HPDE6-E6E7 (cell line): Measurements from ENCODE around the gene FAM13A.
"Not testable (repeated sequence)": the region's sequence is repeated elsewhere in the genome, so short reads cannot be mapped to it uniquely, and the experiment has no call there.

Experiments
- DNase-seq: peaks from one replicate; pipeline ENCODE4 v3.0.0; 2011; ENCODE audit warnings: missing footprints; ENCODE audit errors: extremely low spot score

The FAM13A gene

DNA sequence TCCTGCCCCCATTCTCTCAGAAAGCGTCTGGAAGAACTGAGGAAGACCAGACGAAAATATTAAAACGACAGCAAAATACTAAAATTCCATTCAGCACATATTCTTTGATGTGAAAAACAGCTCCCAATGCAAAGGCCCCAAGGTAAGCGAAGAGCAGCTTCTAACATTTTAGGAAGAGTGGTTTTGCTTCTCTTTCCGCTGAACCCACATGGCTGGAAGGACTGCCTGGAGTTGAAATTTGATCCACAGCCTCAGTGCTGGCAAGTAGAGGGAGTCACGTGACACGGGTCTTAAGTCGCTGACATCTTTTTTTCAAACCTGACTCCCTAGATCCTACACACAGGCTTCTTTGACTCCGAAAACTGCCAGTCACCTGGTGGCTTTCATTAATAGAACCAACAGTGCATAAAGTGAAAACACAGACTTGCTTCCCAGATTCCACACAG lies at the start of gene FAM13A:
Gene FAM13A (minus strand): TSS at position 233 of the 446 bp plus-strand sequence. CDS start 221 bp downstream, at position 12.
- DNase-seq: peak; percentile 80

DNA sequence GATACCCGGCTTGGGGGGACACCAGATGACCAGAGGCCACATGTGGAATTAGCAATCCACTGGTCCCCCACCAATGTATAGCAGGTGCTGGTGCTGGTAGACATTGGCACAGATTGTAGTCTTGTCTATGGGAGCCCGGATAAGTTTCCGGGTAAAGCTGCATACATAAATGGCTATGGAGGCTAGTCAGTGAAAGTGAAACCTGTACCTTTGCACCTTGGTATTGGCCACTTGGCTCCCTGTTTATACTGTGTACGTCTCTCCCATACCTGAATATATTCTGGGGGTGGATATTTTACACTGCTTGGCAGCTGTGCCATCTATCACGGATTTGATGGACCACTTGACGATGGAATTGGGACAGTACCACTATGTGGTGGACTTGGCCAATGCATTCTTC lies 48.7 kb upstream of the FAM13A start:
- DNase-seq: no peak

DNA sequence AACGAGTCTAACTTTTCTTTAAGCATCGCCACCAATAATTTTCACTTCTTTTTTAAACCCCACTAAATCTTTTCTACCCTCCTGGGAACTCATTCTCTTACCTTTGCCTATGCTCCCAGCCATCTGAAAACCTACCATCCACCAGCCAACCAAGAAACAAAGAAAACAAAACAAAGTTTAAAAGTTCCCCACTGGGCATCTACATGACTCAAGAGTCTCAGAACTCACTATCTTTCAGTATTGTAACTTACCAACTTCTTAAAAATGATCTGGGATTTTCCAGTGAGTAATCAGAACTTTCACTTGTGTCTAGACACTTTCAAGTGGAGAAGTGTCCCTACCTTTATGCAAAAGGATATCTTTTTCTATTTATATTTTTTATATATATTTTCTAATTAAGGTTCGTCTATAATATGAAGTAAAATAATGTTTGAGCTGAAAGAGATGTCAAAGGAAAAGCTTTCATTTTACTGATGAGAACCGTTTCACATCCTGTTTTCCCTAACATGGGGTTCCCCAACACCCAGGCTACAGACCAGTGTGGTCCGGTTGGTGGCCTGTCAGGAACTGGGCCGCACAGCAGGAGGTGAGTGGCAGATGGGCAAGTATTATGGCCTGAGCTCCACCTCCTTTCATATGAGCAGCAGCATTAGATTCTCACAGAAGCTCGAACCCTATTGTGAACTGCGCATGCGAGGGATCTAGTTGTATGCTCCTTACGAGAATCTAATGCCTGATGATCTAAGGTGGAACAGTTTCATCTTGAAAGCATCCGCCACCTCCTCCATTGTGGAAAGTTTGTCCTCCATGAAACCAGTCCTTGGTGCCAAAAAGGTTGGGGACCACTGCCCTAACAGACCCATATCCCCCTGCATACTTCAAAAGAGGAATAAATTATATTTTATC lies 44.5 kb upstream of the FAM13A start:
- no peak for DNase-seq

DNA sequence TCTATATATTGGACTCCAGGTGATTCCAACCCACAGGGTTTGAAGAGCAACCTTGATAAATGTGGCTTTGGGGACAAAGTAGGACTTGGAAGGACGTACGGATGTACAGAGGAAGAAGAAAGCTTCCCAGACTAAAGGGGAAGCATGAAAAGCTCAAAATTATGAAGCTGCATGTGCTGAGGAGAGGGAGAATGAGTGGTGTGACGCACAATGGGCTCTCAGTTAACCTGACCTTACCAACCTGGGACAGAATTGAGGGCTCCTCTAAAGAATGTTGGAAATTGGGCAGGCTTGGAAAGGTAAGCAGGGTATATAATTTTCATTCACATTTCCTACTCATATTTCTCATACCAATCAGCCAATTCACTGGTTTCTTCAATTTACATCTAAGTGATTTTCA lies 43.9 kb upstream of the FAM13A start:
- no peak for DNase-seq

DNA sequence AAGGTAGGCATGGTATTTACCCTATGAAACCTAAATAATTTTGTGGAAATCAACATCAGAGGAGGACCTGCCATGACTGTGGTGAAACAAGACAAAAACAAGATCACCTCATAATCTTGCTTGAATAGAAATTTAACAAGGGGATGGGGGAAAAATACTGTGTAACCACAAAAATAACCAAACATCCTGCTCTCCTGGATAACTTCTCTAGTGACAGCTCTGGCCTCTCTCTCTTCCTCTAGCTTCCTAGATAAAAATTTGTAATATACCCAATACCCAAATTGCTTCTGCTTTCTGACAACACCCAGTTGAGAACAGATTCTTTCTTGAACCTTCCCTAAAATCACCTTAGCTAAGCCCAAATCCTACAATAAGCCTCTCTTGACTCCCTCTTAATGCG lies 42.5 kb upstream of the FAM13A start:
- no peak for DNase-seq

DNA sequence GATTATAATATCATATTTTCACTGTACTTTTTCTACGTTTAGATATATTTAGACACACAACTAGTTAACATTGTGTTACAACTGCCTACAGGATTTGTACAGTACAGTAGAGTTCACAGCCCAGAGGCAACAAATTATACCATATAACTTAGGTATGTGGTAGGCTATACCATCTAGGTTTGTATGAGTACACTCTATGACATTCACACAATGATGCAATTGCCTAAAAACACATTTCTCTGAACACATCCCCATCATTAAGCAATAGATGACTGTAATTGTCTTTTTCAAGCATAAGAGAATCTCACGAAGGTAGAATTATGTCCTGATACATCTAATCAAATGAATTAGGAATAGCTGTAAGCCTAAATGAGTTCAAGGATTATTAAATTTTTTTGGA lies 42.0 kb upstream of the FAM13A start:
- DNase-seq: no peak

DNA sequence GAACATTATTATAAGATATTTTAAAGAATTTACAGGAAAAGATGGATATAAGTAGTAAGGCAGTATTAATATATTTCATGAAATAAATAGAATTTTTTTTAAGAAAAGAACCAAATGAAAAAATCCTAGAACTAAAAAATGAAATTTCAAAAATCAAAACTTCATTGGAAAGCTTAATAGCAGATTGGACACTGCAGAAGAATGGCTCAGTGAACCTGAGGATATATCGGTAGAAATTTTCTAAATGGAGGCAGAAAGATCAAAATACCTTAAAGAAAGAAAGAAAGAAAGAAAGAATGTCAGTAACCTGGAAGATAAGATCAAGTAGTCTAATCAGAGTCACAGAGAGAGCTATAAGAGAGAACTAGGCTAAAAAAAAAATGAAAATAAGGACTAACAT lies 21.3 kb upstream of the FAM13A start:
- no peak for DNase-seq

DNA sequence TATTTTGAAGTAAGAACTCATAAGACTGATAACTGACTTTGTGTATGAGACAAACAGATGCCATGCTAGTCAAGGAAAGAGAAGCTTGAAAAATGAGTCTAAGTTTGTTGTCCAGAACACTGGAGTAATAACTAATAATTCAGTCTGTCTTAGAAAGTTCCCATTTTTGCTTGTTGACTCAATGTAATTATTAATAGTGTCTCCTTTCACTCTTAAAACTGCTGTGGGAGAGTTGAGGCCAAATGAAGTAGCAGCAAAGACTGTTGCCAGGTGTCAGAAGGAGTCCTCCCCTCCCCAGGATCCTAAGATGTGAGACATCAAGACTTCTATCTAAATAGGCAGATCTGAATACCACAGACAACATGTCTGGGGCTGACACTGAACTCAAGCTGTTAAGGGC lies 20.8 kb upstream of the FAM13A start:
- DNase-seq: no peak

DNA sequence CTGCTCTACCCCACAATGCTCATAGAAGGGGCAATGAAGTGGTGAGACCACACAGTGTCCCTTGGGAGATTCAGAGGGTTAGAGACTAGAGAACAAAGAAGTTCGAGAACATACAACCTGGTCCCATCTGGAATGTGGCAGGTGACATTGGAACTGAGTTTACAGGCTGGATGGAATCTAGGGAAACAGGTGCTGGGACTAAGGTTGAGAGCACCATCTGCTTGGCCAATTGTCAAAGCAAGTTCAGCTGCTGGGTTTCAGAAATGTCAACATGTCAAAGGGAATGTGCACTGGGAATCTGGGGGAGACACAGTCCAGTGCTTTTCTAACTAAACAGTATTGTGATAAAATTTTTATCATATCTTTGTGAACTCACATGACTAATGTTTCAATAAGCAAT lies 15.9 kb upstream of the FAM13A start:
- DNase-seq: no peak

DNA sequence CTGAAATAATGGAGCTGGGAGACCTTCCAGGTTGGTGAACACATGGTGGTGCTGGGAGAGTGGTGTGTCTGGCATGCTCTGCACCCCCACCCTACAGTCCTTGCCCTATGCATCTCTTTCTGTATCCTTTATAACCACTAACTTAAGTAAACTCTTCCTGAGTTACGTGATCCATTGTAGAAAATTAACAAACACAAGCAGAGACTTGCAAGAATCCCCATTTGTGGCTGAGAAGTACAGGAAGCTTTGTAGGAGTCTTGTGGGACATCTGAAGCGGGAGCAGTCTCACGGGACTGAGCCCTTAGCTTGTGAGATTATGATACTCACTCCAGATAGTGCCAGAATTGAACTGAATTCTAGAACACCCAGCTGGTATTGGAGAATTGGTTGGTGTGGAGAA lies 14.3 kb upstream of the FAM13A start:
- no peak for DNase-seq

DNA sequence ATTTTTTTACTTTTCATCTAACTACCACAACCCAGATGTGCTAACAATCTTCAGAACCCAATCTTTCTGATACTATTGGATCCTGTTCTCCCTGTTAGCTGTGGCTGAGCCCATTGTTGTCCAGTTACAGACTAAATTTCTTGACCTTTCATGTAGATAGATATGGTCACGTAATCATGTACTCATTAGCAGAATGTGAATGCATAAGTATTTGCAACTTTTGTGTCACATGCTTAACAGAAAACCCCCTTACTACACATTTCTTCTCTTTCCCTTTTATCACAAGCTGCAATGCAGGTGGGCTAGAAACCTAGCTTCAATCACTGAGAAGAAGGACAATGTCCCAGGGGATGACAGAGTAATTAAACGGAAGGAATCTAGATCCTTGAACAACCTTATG lies 13.1 kb upstream of the FAM13A start:
- DNase-seq: no peak

DNA sequence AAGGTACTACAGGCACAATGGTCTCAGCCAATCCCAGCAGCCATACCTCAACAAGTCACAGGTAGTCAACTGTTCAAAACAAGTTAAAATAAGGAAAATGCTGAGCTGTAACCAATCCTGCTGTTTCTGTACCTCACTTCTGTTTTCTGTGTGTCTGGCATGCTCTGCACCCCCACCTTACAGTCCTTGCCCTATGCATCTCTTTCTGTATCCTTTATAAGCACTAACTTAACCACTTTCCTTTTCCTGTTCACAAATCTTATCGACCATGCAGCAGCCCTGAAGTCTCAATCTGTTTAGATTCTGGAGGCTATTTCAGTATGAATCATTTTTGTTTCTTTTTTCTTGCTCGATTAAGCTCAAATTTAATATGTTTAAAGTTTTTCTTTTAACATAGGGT lies 12.5 kb upstream of the FAM13A start:
- no peak for DNase-seq

DNA sequence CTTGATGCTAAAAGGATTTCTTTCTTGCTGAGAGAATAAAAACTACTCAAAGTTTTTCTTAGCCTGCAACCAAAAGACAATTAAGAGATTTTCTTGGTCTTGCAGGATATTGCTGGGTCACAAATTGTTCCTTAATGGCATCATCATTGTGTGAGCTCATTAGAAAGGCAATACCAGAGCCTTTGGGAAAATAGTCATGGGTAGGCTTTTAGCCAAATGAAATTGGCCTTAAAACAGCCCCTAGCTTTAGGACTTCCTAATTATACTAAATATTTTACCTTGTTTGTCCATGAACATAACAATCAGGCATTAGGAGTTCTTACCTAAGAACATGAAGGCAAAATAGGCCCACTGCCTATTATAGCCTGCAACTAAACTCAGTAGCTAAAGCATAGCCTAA lies 10.4 kb upstream of the FAM13A start:
- DNase-seq: no peak

DNA sequence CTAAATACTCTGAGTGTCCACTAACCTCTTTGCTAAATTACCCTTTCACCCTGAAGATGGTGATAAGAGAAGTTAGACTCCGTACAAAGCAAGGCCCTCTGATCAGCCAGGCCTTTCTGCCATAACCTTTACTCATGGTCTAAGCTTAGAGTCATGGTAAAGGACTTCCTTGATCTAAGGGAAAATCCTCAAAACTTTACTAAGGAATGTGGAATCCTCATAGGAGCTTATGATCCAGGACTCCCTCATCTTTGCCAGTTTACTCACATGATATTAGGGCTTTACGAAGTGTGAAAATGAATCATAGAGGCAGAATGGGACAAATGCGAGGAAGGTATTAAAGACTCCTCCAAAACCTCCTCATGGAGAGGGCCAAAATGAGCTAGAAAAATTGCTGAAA lies 7.9 kb upstream of the FAM13A start:
- DNase-seq: no peak

DNA sequence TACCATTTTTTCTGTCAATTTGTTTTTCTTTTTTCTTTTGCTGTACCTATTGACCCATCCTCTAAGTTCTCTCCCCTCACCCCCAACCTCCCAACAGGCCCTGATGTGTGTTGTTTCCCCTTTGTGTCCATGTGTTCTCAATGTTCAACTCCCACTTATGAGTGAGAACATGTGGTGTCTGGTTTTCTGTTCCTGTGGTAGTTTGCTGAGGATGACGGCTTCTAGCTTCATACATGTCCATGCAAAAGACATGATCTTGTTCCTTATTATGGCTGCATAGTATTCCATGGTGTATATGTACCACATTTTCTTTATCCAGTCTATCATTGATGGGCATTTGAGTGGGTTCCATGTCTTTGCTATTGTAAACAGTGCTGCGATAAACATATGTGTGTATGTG lies 859 bp upstream of the FAM13A start:
- DNase-seq: not testable (repeated sequence)

DNA sequence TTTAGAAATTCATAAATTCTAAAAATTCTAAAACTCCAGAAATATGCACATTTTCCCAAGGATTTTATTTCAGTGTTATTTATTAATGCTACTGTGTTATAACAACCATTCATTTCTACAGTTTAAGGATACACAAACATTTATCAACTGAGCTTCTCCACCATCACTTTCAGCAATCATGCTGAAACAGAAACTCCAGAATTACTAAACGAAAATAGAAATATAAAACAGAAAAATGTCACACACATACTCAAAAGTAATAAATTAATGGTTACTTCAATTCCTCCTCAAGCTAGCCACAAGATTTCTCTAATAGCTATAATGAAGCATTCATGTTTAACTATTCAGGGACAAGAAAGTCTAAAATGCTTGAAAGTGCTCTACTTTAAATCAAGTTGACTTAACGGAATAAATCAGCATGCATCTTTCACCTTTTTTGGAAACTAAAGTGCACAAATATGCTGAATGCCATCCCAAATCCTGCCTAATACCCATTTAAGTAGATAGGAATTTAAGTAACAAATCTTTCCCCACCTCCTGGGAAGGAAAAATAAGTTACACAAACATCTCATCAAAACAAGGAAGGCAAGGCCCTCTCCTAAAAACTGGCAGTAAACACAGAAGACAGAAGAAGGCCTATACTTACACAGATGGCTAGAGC lies 563 bp downstream of the FAM13A start:
- DNase-seq: no peak

DNA sequence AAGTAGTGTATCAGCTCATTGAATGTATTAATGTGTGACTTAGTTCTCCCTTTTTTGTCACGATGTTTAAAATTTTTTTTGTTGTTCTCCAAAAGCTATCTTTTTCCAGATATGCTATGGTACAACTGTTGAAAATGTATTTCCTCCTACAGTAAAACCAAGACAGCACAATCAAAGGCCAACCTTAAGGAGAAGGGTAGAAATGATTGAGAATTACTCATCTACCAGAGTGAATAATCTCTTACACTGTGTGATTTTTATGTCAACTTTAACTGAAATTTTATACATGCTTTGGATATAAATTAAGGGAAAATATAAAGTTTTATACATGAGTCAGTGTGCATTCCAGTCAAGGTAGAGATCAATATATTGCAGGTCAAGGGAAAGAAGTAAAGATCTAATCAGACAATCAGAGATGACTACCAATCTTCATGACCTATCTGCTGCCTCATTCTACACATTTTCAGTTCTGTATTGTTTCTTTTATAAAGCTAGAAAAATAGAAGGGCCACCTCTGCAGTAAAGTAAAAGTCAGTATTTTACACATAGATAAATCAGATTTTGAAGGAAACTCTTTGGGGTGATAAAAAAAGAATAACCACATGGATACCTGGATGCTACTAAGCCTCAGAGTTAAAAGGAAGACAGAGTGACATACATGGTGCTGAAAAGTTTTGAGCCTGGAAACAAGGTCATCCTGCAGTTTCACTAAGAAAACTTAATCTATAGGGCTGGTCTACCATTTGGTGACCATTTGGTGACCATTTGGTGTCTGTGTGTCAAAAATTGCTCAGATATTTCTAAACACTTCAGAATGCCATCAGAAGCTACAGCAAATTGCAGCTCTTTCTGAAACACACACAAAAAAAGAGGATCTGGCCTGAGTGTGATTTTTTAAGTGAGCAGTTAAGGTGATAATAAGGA lies 1.6 kb downstream of the FAM13A start:
- no peak for DNase-seq

DNA sequence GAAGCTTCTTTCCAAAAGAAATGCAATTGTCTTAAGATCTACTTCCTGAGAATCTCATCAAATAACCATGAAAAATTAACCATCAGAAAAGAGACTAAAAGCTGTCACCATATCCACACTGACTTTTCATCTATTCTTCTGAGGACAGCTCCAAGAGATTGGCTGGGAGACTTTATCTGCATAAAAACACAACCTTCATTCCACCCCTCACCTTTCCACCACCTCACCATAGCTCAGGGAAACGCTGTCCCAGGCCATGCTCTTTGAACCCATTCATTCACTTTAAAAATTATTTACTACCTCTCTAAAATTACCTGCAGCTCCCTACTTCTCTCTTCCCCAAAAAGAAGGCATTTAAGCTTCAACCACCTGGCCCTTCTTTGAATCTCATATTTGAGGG lies 2.4 kb downstream of the FAM13A start:
- DNase-seq: no peak

DNA sequence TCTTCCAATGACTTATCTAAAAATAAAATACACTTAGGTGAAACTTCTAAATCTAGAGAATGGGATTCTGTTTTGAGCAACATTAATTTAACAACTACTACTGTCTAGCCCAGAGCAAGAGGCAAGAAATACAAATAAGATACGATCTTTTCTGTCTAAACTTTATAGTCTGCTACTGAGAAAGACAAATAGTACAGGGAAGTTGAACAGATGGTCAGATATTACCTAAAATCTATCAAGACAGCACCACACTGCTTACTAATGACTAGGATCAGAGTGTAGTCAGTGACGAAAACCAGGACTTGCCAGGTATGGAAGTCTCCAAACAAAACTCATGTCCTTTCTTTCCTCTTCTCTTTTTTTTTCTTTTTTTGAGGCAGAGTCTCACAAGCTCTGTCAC lies 7.1 kb downstream of the FAM13A start:
- no peak for DNase-seq

DNA sequence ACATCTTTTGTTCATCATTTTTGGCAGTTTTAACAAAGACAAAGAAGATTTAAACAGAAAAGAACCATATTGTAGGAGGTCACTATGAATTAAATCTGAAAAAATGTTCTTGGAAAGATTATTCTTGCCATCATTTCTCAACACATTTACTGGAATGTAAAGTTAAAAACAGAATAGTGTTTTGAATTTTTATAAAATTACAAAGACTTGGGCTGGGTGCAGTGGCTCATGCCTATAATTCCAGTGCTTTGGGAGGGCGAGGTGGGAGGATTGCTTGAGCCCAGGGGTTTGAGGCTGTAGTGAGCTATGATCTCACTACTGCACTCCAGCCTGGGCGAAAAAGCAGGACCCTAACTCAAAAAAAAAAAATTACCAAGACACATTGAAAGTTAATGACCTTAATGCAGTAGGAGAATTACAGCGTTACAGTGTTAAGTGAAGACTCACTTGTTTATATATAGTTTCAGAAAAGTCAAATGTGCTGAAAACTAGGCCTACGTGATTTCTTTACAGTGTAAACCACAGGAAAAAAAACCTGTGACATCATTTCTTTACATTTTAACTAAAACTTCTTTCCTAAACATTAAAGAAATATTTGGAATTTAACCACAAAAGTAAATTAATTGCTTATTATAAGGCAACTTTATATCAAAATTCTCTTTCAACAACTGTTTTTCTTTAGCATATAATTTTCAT lies 7.9 kb downstream of the FAM13A start:
- no peak for DNase-seq

DNA sequence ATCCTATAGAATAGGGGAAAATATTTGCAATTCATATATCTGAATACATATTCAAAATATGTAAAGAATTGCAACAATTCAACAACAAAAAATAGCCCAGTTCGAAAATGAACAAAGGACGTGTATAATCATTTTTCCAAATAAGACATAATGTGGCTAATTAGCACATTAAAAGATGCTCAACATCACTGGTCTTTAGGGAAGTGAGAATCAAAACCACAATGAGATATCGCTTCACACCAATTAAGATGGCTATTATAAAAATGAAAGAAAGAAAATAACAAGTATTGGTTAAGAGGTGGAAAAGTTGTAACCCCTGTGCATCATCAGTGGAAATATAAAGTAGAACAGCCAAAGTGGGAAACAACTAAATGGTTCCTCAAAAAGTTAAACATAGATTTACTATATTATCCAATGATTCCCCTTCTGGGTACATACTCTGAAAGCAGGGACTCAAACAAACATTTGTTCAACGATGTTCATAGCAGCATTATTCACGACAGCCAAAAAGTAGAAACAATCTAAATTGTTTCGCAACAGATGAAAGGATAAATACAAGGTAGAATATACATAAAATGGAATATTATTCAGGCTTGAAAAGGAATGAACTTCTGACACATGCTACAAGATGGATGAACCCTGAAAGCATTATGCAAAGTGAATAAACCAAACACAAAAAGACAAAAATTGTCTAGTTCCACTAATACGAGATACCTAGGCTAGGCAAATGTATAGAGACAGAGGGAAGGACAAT lies 12.7 kb downstream of the FAM13A start:
- DNase-seq: no peak
